Cardiac muscle cell (in vitro differentiated cells and primary cell): ENCODE data around the gene ASXL2. TPM values are rescaled to one million over a fixed set of nuclear protein-coding genes. Genes with fewer than 3 reads are reported as not detected.
"Not testable (repeated sequence)": the region's sequence is repeated elsewhere in the genome, so short reads cannot be mapped to it uniquely, and the experiment has no call there.

ENCODE experiments used
- DNase-seq, 2 donors: peaks; one replicate each; pipeline versions ENCODE4 v3.0.0 to v3.0.0-alpha.2; 2010 to 2017; ENCODE audit warnings: low read depth in 1 of 2, low spot score in 1 of 2
- H3K27ac ChIP-seq: fragments of 200-600 bp; sonication (generic); 2 replicates; pipeline ENCODE4 v1.5.1; 2016
- H3K27me3 ChIP-seq: fragments of 200-600 bp; sonication (generic); 2 replicates; pipeline ENCODE4 v1.6.0; 2016; ENCODE audit warnings: control low read depth
- H3K36me3 ChIP-seq: fragments of 200-600 bp; sonication (generic); 2 replicates; pipeline ENCODE4 v1.5.1; 2016; ENCODE audit warnings: control low read depth
- H3K4me1 ChIP-seq: fragments of 200-600 bp; sonication (generic); 2 replicates; pipeline ENCODE4 v1.8.1; 2017; ENCODE audit warnings: low read depth, mild to moderate bottlenecking, mixed run types
- H3K4me3 ChIP-seq: fragments of 200-600 bp; sonication (generic); 2 replicates; pipeline ENCODE4 v1.5.1; 2016; ENCODE audit warnings: mild to moderate bottlenecking
- H3K9me3 ChIP-seq: fragments of 200-600 bp; sonication (generic); 2 replicates; pipeline ENCODE4 v1.5.1; 2017; ENCODE audit warnings: low read depth, mild to moderate bottlenecking, control low read depth
- polyA plus RNA-seq: library from polyadenylated mRNA; unstranded; fragments of >200 nt; fragmentation: Nextera tagmentation; extraction: Ambion mirVana; gene quantifications from 2 replicates; pipeline ENCODE4 v1.2.1, GENCODE V29; 2016
- total RNA-seq: library from RNA; depleted of rRNA; stranded (reverse); fragments of >200 nt; gene quantifications from 2 replicates; pipeline ENCODE4 v1.2.3, GENCODE V29; 2016
- TF ChIP-seq, protein P1 (sequence below): IDR thresholded peaks from 2 replicates; pipeline ENCODE4 v1.5.1; 2012; ENCODE audit warnings: low read depth, mild to moderate bottlenecking, low read length

Gene ASXL2
- total and polyA plus RNA-seq, 2 experiments from 2014 or later = 5.3 to 14.7 TPM

DNA sequence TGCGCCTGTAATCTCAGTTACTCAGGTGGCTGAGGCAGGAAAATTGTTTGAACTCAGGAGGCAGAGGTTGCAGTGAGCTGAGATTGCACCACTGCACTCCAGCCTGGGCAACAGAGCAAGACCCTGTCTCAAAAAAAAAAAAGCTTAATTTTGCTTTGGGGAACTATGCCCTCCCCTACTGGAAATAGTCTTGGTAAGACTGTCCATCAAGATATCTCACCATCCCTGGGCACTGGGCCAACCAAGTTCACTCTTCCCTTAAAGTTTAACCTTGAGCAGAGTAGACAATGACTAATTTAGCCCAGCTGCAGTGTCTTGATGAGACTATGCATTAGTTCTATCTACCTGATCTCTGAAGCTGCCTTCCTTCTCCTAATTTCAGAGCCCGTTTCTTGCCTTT, 44.7 kb downstream of the ASXL2 start:
- Histone ChIP-seq H3K36me3 (no peaks in the 10 kb centered on the region), H3K9me3 (no peaks in the 10 kb centered on the region), H3K27ac (no peak overlapping the region), H3K4me3 (no peak overlapping the region), H3K27me3 (no peaks in the 10 kb centered on the region), H3K4me1 (no peaks in the 10 kb centered on the region)
- TF ChIP-seq, protein P1, sequence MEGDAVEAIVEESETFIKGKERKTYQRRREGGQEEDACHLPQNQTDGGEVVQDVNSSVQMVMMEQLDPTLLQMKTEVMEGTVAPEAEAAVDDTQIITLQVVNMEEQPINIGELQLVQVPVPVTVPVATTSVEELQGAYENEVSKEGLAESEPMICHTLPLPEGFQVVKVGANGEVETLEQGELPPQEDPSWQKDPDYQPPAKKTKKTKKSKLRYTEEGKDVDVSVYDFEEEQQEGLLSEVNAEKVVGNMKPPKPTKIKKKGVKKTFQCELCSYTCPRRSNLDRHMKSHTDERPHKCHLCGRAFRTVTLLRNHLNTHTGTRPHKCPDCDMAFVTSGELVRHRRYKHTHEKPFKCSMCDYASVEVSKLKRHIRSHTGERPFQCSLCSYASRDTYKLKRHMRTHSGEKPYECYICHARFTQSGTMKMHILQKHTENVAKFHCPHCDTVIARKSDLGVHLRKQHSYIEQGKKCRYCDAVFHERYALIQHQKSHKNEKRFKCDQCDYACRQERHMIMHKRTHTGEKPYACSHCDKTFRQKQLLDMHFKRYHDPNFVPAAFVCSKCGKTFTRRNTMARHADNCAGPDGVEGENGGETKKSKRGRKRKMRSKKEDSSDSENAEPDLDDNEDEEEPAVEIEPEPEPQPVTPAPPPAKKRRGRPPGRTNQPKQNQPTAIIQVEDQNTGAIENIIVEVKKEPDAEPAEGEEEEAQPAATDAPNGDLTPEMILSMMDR = no peak
- no peak for DNase-seq

DNA sequence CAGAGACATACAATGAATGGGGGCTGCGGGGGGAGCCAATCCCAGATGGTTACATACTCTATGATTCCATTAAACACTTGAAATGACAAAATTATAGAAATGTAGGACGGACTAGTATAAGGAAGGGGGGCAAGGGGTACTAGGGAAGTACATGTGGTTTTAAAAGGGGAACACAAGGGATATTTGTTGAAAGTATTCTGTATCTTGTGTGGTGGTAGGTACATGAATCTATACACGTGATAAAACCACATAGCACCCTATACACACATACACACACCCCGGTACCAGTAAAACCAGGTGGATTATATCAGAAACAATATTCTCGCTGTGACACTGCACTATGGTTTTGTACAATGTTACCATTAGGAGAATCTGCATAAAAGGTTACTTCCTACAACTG, 45.4 kb downstream of the ASXL2 start:
- TF ChIP-seq, protein P1 = no peak
- H3K27ac ChIP-seq = no peak overlapping the region
- no peaks in the 10 kb centered on the region for H3K36me3 ChIP-seq
- H3K27me3 ChIP-seq = no peaks in the 10 kb centered on the region
- no peaks in the 10 kb centered on the region for H3K9me3 ChIP-seq
- H3K4me1 ChIP-seq = no peaks in the 10 kb centered on the region
- H3K4me3 ChIP-seq = no peak overlapping the region
- DNase-seq = no peak

DNA sequence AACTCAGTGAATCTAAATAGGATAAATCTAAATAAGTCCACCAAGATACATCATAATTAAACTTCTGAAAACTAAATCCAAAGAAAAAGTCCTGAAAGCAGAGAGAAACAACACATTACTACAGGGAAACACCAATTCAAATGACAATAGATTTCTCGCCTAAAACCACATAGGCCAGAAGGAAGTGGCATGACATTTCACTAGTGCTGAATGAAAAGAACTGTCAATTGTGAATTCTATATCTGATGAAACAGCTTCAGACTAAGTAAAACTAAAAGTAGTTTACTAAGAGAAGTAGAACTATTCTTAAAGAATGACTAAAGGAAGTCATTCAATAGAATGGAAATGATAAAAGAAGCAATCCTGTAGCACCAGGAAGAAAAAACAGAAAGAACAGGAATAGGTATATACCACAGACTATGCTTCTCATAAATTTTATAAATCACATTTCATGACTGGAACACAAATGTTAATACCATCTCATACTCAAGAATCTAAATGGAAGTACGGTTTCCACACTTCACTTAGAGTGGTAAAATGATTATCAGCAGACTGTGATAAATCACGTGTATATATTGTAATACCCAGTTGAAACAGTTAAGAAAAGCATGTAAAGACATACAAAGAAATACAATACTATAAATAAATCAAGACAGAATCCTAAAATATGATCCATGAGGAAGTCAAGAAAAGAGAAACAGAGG, 46.4 kb downstream of the ASXL2 start:
- Histone ChIP-seq H3K9me3 (no peaks in the 10 kb centered on the region), H3K4me1 (no peaks in the 10 kb centered on the region), H3K36me3 (no peaks in the 10 kb centered on the region), H3K27me3 (no peaks in the 10 kb centered on the region), H3K27ac (no peak overlapping the region), H3K4me3 (no peak overlapping the region)
- TF ChIP-seq, protein P1 = no peak
- DNase-seq = no peak

DNA sequence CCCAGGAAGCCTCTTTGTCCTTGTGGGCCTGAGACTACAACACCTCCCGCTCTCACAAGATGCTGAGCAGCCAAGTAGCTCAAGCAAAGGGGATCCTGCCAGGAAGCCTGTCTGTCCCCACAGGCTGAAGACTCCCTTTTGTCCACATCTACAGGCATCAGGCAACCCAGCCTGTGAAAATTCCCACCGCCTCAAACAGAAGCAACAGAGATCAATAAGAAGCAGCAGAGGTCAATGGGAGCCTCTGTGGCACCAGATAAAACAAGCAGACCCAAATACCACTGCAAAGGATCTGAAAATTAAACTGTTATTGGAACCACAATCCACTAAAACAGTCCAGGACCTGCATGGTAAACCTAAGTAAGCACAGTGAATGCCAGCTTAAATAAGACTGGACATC, 48.5 kb downstream of the ASXL2 start:
- TF ChIP-seq, protein P1 = no peak
- H3K4me3 ChIP-seq = no peak overlapping the region
- H3K27ac ChIP-seq = no peak overlapping the region
- no peaks in the 10 kb centered on the region for H3K4me1 ChIP-seq
- H3K36me3 ChIP-seq = no peaks in the 10 kb centered on the region
- no peaks in the 10 kb centered on the region for H3K9me3 ChIP-seq
- no peak for DNase-seq
- no peaks in the 10 kb centered on the region for H3K27me3 ChIP-seq

DNA sequence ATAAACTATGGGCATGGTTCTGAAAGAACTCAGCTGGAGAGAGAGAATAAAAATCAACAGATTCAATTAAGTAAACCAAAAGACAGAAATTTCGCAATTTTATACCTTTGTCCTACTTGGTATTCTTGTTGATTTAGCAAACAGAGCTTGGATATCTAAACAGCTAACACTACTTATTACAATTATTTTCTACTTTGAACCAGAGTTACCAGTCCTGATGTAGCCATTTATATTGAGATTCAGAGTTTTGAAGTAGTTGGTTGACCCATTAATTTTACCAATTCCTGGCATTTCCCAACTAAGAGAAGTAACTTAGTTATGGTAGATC, 48.9 kb downstream of the ASXL2 start:
- Histone ChIP-seq H3K4me1 (no peaks in the 10 kb centered on the region), H3K4me3 (no peak overlapping the region), H3K27ac (no peak overlapping the region), H3K27me3 (no peaks in the 10 kb centered on the region), H3K36me3 (no peaks in the 10 kb centered on the region), H3K9me3 (no peaks in the 10 kb centered on the region)
- DNase-seq = peak in 1 of 2 donors; percentile 40
- TF ChIP-seq, protein P1 = no peak

DNA sequence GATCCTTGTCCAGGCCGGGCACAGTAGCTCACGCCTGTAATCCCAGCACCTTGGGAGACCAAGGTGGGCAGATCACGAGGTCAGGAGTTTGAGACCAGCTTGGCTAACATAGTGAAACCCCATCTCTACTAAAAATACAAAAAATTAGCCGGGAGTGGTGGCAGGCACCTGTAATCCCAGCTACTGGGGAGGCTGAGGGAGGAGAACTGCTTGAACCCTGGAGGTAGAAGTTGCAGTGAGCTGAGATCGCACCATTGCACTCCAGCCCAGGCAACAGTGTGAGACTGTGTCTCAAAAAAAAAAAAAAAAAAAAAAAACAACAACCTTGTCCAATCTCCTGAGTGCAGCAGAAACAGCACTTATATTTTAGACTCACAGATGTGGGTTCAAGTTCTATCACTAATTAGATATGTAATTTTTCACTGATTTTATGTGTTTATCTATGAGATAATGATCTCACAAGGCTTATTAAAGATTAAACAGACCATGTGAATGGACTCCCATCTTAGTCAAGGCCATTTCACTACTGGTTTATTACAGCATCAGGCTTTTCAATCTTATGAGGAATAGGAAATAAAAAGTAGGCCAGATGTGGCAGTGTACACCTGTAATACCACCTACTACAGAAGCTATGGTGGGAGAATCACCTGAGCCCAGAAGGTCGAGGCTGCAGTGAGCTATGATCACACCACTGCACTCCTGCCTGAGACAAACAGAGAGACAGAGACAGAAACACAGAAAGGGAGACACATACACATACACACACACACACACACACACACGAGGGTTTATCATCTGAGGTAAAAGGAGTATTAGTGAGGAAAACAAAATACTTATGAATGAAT, 49.5 kb downstream of the ASXL2 start:
- not testable (repeated sequence) for H3K27me3 ChIP-seq, H3K27ac ChIP-seq, DNase-seq, H3K4me1 ChIP-seq, H3K4me3 ChIP-seq, H3K36me3 ChIP-seq, H3K9me3 ChIP-seq
